ENCODE results near the gene GPS1.

Gene GPS1

DNA sequence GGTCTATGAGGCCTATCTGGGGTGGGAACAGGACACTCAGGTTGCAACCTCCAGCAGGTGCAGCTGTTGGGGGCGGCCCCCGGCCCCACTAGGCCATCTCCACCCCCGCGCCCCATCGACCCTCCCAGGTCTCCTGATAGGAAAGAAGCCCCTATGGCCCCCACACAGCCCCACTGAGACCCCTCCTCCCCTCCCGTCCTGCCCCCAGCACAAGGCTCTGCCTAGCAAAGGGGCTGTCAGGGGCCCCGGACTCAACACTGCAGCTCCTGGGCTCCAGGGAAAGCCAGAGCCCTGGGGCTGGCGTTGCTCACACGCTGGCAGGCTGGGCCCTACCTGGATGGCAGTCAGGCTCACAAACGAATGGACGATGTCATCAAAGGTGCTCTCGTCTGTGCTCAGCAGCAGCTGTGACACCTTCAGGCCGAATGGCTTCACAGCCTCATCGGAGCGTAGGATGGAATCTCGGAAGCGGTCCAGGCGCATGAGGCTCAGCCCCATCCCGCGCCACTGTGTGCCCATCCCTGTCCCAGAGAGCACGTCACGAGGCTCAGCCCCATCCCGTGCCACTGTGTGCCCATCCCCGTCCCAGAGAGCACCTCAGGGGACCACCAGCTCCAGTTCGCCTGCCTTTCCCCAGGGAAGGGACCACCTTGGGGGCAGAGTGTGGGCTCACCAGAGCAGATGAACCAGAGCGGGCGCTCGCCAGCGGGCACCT lies 39.0 kb downstream of the GPS1 start:
- DNase-seq (ENCODE audit: low spot score), result no peak

GRCh38 chr17:82091264-82092066 lies 39.8 kb downstream of the GPS1 start:
- no peak for DNase-seq (ENCODE audit: low spot score)

- no peak for DNase-seq (ENCODE audit: low spot score)
Measured at GRCh38 chr17:82092094-82092586, 40.4 kb downstream of the GPS1 start.

- no peak for DNase-seq (ENCODE audit: low spot score)
Measured at GRCh38 chr17:82092628-82092994, 40.9 kb downstream of the GPS1 start.

GRCh38 chr17:82092995-82093751 lies 41.5 kb downstream of the GPS1 start:
- no peak for DNase-seq (ENCODE audit: low spot score)

DNA sequence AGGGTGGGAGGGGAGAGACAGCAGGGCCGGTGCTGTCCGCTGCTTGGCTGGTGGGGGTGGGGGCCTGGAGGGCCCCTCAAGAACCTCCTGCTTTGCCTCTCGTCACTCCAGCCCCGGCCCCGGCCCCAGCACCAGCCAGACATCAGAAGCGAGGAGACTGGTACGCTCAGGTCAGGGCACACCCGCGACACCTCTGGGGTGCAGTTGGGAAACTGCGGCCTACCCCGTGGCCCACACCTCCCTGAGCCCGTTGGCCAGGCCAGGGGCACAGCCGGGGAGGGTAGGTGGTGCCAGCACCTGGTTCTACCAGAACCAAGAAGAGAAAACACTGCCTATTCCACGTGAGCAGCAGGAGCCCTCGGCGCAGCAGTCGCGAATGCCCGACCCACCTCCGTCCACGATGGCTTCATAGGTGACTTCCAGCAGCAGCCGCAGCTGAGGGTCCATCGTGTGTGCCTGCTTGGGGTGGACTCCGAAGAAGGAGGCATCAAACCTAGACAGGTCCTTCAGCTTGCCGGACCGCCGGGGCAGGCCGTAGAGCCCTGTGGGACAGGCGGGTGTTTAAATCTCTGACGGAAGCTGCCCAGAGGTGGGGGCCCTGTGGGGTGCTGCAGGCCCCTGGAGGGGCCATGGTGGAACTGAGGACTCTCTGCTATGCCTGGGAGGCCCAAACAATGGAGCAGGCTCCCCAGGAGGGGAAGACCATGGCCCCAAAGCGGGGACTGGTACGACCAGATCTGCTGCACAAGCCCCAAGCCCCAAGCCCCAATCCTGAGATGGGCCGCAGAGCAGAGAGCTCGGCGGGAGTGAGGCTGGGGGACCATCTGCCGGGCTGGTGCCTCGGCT lies 43.5 kb downstream of the GPS1 start:
- no peak for DNase-seq (ENCODE audit: low spot score)

GRCh38 chr17:82095777-82096708 lies 44.3 kb downstream of the GPS1 start:
- no peak for DNase-seq (ENCODE audit: low spot score)

GRCh38 chr17:82096709-82097183 lies 45.0 kb downstream of the GPS1 start:
- no peak for DNase-seq (ENCODE audit: low spot score)

DNA sequence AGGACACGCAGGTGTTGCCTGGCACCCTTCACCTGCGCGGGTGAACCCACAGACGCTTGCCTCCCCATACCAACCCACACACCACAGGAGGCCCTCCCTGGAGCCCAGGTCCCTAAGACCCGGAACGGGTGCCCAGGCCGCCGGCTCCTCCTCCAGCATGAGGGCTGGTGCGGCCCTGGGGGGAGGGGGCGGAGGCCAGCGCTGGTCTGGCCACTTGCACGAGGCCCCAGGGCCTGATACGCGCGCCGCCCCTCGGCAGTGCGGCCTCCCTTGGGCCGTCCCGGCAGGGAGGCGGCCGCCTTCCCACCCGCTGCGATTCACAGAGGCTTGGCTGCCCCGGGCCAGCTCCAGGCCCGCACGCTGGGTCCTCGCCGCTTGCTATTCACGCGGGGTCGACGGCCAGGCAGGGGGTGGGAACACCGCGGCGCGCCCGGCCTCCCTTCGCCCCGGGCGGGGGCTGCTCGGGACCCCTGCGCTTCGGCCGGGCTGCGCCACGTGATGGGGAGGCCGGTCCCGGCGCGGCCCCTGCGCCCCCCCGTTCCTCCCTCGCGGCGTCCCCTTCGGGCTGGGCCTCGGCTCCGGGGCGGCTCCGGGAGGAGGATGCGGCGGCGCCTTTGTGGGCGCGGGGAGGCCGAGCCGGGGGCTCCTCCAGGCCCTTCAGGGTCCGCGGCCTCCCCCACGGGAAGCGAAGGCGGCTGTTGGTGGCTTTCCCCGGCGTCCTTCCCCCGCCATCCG lies 45.7 kb downstream of the GPS1 start:
- no peak for DNase-seq (ENCODE audit: low spot score)

- DNase-seq (ENCODE audit: low spot score), result no peak
Measured at GRCh38 chr17:82097919-82098168, 46.1 kb downstream of the GPS1 start.

DNA sequence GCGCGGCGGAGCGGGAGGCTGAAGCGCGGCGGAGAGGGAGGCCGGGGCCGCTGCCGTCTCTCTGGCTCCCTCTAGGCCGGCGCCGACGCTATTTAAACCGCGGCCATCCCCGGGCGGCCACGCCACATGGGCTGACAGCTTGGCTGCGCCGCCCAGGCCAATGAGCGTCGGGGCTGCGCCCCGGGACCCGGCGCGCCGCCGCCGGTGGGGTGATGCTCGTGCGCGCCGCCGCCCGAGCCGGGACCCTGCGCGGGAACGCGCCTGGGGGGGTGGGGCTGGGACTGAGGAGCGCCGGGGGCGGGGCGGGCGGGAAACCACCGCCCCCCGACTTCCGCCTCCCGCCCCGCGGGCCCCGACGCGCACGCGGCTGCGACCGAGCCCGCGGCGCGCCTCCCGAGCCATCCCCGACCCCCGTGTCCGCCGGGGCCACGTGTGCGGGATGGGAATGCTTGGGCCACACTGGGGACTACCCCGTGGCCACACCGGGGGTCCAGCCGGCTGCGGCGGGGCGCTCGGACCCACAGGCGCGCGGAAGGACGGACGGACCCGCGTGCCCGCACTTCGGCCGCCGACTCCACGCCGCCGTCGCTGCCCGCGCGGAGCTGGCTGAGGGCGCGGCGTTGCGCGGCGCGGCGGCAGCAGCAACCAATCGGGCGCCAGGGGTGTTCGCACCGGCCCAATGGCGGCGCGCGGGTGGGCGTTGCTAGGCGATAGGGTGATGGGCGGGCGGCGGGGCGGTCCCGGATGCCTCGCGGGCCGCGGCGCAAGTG lies 46.7 kb downstream of the GPS1 start, which contains the start of gene FASN:
Gene FASN (minus strand): TSS at position 68 of the 770 bp plus-strand sequence. CDS start 1,791 bp downstream, outside the sequence.
- DNase-seq (ENCODE audit: low spot score), result peak; percentile 96

DNA sequence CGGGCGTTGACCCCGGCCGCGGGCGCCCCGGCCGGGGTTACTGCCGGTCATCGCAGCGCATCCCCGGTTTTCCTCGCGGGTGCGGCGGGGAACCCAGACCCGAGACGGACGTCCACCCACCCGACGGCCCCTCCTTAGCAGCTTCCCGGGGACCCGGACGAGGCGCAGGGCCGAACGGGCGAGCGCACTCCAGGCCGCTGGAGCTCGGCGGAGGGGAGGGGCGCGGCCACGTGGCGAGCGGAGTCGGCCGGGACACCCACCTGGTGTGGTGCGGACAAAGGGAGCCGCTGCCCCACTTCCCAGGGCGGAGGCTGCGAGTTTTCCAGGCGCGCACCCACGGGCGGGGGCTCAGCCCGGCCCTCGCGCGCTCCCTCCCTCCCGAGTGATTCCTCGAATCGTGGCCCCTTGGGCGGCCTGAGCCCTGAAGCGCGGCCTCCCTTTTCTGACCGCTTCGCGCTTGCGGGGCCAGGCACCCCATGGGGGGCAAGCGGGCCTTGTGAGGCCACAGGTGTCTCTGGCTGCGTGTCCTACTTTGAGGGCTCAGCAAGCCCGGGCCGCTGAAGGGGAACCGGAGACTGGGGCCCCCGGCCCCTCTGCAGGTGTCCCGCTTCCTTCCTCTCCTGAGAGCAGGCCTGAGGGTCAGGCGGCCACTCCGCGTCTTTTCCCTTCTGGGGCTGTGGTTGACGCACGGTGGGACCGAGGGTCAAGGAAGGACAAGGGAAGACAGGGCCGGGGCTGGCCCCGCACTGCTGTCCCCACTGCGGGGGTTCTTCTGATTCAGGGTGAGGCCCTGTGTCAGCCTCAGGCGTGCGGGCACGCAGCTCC lies 47.5 kb downstream of the GPS1 start:
- DNase-seq (ENCODE audit: low spot score), result no peak

- DNase-seq (ENCODE audit: low spot score), result no peak
Measured at GRCh38 chr17:82100502-82101298, 49.0 kb downstream of the GPS1 start.

DNA sequence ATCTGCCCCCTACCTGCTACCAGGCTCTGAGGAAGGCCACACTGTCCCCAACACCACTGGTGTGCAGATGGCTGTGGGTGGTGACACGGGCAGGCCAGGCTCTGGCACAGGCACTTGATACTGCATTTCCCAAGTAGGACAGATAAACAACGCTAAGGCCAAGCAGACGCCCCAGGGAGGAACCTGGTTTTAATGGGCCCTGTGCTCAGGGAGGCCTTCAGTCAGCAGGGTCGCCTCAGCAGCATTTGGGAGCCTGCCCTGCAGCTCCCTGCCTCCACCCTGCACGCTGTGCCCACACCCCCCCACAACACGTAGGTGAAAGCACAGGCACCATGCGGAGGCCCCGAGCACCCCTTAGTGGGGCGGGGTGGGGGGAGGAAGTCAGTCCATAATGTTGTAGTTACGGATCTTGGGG lies 49.6 kb downstream of the GPS1 start:
- no peak for DNase-seq (ENCODE audit: low spot score)

GRCh38 chr17:82101767-82102679 lies 50.3 kb downstream of the GPS1 start:
- DNase-seq (ENCODE audit: low spot score), result no peak
